ENCODE measurements around the gene BMPR1A.
"Not testable (repeated sequence)": the region's sequence is repeated elsewhere in the genome, so short reads cannot be mapped to it uniquely, and the experiment has no call there.

The BMPR1A gene

DNA sequence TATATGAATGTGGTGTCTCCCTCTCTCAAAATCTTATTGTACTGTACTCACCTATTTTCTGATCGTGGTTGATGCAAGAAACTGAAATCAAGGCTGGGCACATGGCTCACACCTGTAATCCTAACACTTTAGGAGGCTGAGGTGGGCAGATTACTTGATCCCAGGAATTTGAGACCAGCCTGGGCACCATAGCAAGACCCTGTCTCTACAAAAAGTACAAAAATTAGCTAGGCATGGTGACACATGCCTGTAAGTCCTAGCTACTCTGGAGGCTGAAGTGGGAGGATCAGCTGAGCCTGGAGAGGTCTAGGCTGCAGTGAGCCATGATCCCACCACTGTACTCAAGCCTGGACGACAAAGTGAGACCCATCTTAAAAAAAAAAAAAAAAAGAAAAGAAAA is 185.0 kb downstream of the BMPR1A start:
- DNase-seq (ENCODE audit: low spot score) = no peak

GRCh38 chr10:86941991-86942421 is 185.6 kb downstream of the BMPR1A start:
- no peak for DNase-seq (ENCODE audit: low spot score)

GRCh38 chr10:86942441-86943315 is 186.3 kb downstream of the BMPR1A start:
- no peak for DNase-seq (ENCODE audit: low spot score)

GRCh38 chr10:86943316-86944030 is 187.1 kb downstream of the BMPR1A start:
- no peak for DNase-seq (ENCODE audit: low spot score)

DNA sequence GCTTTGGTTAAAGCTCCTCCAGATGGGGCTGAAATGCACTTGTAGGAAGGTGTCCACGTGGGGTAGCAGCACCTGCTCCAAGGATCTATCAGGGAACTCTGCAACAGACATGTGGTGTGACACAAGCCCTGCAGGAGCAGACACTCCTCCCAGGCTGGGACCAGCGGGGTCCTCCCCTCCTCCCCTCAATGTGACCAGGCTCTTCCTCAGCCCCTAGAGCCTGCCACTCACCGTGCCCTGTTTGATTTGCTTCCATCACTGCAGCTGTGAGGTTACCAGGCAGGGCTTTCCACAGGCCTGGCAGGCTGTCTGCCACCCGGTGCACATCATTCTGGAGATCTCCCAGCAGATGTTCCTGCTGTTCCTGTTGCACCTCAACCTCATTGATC is 187.6 kb downstream of the BMPR1A start:
- no peak for DNase-seq (ENCODE audit: low spot score)

DNA sequence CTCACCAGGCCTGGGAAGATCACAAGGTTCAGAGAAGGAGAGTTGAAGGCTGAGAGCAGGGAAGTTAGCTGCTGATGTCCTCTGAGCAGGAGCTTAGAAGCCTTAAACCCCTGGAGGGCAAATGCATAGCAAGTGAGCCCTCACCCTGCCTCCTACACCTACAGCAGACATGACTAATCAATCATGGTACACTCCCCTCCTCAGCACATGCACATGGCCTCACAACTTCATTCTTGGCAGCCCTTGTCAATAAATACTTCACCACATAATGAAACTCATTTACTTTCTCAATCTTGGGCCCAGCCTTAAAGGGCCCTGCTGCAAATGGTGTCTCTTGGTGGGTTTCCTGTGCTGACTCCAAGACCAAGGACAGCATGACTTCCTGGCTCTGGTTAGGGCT is 188.1 kb downstream of the BMPR1A start:
- no peak for DNase-seq (ENCODE audit: low spot score)

DNA sequence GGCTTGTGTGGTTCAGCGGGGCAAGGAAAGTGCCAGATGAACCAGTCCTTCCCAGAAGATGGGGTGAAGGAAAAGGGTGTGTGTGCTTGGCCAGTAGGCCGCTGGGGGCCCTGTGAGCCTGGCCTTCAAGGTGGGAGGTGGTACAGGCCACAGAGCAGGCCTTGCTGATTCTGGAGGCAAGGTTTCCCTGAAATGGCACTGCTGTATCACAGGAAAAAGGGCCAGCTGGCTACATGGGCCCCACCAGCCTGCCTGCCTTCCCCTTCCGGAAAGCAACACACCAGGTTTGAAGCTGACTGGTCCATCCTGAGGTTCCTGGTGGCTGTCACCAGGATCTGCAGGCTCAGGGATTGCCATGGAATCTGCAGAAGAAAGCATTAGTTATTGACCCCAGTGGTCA is 188.5 kb downstream of the BMPR1A start:
- no peak for DNase-seq (ENCODE audit: low spot score)

GRCh38 chr10:86945361-86946212 is 189.2 kb downstream of the BMPR1A start:
- DNase-seq (ENCODE audit: low spot score) = no peak

DNA sequence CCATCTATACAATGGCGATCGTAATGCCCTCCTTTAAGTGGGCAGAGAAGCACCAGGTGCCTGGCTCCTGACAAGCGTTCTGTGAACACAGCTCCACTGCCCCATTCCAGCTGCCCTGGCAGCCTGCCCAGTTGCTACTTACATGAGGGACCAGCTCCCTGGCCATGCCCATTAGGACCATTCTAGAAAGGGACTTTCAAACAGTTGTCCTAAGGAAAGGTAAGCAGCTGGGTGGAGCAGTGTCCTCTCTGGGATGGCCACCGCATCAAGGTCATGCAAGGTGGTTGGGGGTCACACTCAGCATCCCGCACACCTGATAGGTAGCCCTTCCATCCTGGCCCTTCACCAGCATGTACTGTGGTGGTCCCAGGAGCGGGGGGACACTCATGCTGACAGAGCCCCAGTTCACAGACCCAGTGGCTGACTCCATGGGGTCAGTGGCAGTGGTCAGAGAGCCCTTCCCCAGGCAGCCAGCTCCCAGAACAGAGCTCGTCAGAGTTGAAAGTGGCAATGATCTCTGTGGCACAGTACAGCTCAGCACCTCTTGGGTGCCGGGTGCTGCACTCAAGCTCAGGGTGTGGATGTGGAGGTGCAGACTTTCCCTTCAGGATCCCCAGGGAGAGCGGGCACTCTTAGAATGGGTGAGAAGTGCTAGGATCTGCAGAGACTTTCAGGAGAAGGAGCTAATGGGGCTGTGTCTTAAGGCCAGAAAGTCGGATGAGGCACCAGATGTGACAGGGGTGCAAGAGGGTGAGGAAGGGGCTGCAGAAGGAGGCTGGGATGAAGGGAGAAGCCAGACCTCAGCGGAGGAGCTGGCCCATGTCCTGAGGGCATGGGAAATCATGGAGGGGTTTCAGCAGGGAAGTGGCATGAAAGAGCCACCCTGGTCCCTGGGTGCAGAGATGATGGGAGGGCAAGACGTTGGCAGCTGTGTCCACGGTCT is 190.1 kb downstream of the BMPR1A start:
- no peak for DNase-seq (ENCODE audit: low spot score)

- not testable (repeated sequence) for DNase-seq (ENCODE audit: low spot score)
Measured at GRCh38 chr10:86947806-86948205, 191.4 kb downstream of the BMPR1A start.

- DNase-seq (ENCODE audit: low spot score) = no peak
Measured at GRCh38 chr10:86950349-86950748, 193.9 kb downstream of the BMPR1A start.

GRCh38 chr10:86951184-86951761 is 194.9 kb downstream of the BMPR1A start:
- no peak for DNase-seq (ENCODE audit: low spot score)

DNA sequence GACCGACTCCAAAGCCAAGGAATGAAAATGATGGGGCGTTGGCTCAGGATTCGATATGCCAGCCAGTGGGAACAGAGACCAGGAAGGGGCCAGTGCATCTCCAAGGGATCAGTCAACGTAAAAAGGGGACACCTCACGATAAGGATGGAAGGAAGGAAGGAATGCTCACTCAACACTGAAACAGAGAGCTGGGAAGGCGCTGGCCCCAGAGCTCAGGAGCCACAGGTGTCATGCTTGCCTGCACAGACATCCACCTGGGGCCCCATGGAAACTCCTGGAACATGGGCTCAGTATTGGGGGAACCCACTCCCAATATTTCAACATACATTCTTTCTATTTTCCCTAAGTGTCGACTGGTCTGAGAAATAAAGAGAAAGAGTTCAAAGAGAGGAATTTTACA is 195.7 kb downstream of the BMPR1A start:
- DNase-seq (ENCODE audit: low spot score) = no peak

- not testable (repeated sequence) for DNase-seq (ENCODE audit: low spot score)
Measured at GRCh38 chr10:86952697-86953096, 196.3 kb downstream of the BMPR1A start.

DNA sequence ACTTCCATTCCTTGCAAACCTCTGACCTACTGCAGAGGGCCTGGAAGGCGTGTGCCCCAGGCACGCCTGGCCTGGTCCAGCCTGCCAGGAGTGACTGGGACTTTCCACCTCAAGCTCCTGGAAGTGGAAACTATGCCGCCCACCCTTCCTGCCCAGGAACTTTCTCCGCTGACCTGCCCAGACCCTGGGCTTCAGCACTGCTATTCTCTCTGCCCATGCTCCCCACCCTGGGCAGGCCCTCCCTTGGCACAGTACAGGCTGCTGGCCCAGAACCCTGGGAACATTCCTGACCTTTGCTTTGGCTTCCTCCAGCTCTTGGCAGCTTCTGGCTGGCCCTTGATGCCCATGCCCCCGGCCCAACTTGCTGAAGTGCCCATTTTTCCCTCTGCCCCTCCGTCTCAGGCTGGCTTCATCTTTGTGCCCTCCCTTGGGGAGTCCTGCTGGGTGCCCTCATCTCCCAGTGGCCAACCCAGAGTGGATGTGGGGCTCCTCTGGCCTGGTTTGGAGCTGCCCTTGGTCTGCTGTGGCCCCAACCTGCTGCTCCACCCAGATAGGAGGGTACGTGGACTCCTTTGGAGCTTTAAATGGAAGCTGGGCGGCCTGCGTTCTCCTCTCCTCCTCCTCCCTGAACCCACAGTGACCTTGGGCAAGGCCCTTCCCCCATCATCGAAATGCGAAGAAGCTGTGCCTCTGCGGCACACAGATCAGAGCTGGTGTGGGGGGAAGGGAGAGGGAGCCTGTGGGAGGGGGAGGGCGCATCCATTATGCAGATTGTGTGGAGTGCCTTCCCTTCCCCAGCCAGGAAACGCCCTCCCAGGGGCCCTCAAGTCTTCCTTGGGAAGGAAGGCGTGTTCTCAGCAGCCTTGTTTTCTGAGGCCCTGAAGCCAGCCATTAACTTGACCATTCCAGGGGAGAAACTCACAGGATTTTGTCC is 197.6 kb downstream of the BMPR1A start:
- peak; percentile 37 for DNase-seq (ENCODE audit: low spot score)

GRCh38 chr10:86954681-86955500 is 198.5 kb downstream of the BMPR1A start:
- no peak for DNase-seq (ENCODE audit: low spot score)

GRCh38 chr10:86955501-86956194 is 199.2 kb downstream of the BMPR1A start:
- peak; percentile 58 for DNase-seq (ENCODE audit: low spot score)

DNA sequence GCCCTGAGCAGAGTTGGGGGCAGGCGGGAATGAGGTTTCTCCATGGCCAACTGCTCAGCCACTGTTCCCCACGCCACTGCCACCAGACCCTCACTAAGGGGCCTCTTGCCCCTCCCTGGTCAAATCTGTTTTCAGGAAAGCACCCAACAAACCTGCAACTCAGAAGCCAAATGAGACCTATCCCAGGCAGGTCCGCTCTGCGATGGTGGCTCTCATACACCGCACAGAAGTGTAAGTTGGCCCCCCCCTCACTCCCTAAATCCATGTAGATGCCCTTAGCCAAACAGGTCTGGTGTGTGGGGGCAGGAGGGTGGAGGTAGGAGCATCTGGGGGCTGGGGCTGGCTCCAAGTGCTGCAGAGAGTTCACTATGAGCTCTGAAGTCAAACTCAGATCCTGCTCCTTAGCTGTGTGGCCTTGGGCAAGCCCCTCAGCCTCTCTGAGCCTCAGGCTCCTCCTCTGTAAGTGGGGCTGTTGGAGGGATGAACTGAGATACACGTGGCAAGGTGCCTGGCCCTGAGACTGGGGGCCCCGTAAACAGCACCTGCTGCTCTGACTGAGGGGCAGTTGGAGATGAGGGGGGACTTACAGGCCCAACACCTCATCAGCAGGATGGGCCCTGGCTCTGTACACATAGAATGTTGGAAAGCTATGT is 199.9 kb downstream of the BMPR1A start:
- no peak for DNase-seq (ENCODE audit: low spot score)

Measured in kidney capillary endothelial cell (primary cell).